ENCODE data around the gene ADAMTS10. TPM values are rescaled to one million over a fixed set of nuclear protein-coding genes. Genes with fewer than 3 reads are reported as not detected.

Gene ADAMTS10
- total and polyA plus RNA-seq, 4 donors, result 9.1 to 44.1 (median 15.3) TPM

GRCh38 chr19:8545743-8546142, 64.8 kb downstream of the ADAMTS10 start:
- no peak for TF ChIP-seq CTCF (IDR thresholded peaks at IDR 0.05; ENCODE audit: control extremely low read depth, extremely low read depth)
- DNase-seq (no peak), ATAC-seq (ENCODE audit: insufficient read depth, low FRiP score) (no peak)
- H3K9me3 ChIP-seq (ENCODE audit: control insufficient read depth in 4 of 4, insufficient read depth in 3 of 4, low read length in 3 of 4), result no peaks in the 10 kb centered on the region
- 97 to 98% methylated on average over 8 of the region's 8 CpGs for WGBS, 2 donors
- no peak overlapping the region for H3K27ac ChIP-seq (ENCODE audit: low read depth in 1 of 2, low read length in 1 of 2)
- H3K4me3 ChIP-seq, result no peak overlapping the region
- H3K4me1 ChIP-seq (ENCODE audit: control insufficient read depth in 5 of 5, insufficient read depth in 5 of 5, low read length in 5 of 5), result no peaks in the 10 kb centered on the region
- H3K9ac ChIP-seq (ENCODE audit: insufficient read depth in 1 of 2, low read length in 2 of 2), result no peak overlapping the region
- no peaks in the 10 kb centered on the region for H3K27me3 ChIP-seq (ENCODE audit: control insufficient read depth in 3 of 3, insufficient read depth in 3 of 3, low read length in 2 of 3)
- H3K36me3 ChIP-seq (ENCODE audit: control insufficient read depth in 4 of 4, insufficient read depth in 4 of 4, low read length in 4 of 4), result peaks cover 0 to 20% (median 2%) of the 10 kb centered on the region in 4 donors

- 94 to 97% methylated on average over 20 of the region's 20 CpGs for WGBS, 2 donors
- H3K9me3 ChIP-seq (ENCODE audit: control insufficient read depth in 4 of 4, insufficient read depth in 3 of 4, low read length in 3 of 4), result no peaks in the 10 kb centered on the region
- H3K27me3 ChIP-seq (ENCODE audit: control insufficient read depth in 3 of 3, insufficient read depth in 3 of 3, low read length in 2 of 3), result no peaks in the 10 kb centered on the region
- no peak for DNase-seq
- H3K4me3 ChIP-seq, result no peak overlapping the region
- H3K4me1 ChIP-seq (ENCODE audit: control insufficient read depth in 5 of 5, insufficient read depth in 5 of 5, low read length in 5 of 5), result no peaks in the 10 kb centered on the region
- no peak for ATAC-seq (ENCODE audit: insufficient read depth, low FRiP score)
- no peak for TF ChIP-seq CTCF (IDR thresholded peaks at IDR 0.05; ENCODE audit: control extremely low read depth, extremely low read depth)
- H3K27ac ChIP-seq (ENCODE audit: low read depth in 1 of 2, low read length in 1 of 2), result no peak overlapping the region
- no peak overlapping the region for H3K9ac ChIP-seq (ENCODE audit: insufficient read depth in 1 of 2, low read length in 2 of 2)
- peaks cover 0 to 17% (median 2%) of the 10 kb centered on the region in 4 donors for H3K36me3 ChIP-seq (ENCODE audit: control insufficient read depth in 4 of 4, insufficient read depth in 4 of 4, low read length in 4 of 4)
Observed at GRCh38 chr19:8544168-8544567, 66.3 kb downstream of the ADAMTS10 start.

GRCh38 chr19:8539621-8540149, 70.8 kb downstream of the ADAMTS10 start:
- Histone ChIP-seq H3K9me3 (ENCODE audit: control insufficient read depth in 4 of 4, insufficient read depth in 3 of 4, low read length in 3 of 4) (no peaks in the 10 kb centered on the region), H3K9ac (ENCODE audit: insufficient read depth in 1 of 2, low read length in 2 of 2) (no peak overlapping the region), H3K36me3 (ENCODE audit: control insufficient read depth in 4 of 4, insufficient read depth in 4 of 4, low read length in 4 of 4) (peaks cover 0 to 13% (median 0%) of the 10 kb centered on the region in 4 donors), H3K27me3 (ENCODE audit: control insufficient read depth in 3 of 3, insufficient read depth in 3 of 3, low read length in 2 of 3) (no peaks in the 10 kb centered on the region), H3K4me1 (ENCODE audit: control insufficient read depth in 5 of 5, insufficient read depth in 5 of 5, low read length in 5 of 5) (no peaks in the 10 kb centered on the region), H3K4me3 (no peak overlapping the region), H3K27ac (ENCODE audit: low read depth in 1 of 2, low read length in 1 of 2) (no peak overlapping the region)
- no peak for ATAC-seq (ENCODE audit: insufficient read depth, low FRiP score)
- no peak for DNase-seq
- 95 to 96% methylated on average over 12 of the region's 12 CpGs for WGBS, 2 donors
- TF ChIP-seq CTCF (IDR thresholded peaks at IDR 0.05; ENCODE audit: control extremely low read depth, extremely low read depth), result no peak

GRCh38 chr19:8537099-8537498, 73.4 kb downstream of the ADAMTS10 start:
- no peak overlapping the region for H3K4me3 ChIP-seq
- DNase-seq, result no peak
- 91% methylated on average over 3 of the region's 3 CpGs for WGBS, 2 donors
- no peak for ATAC-seq (ENCODE audit: insufficient read depth, low FRiP score)
- no peak overlapping the region for H3K27ac ChIP-seq (ENCODE audit: low read depth in 1 of 2, low read length in 1 of 2)
- H3K9ac ChIP-seq (ENCODE audit: insufficient read depth in 1 of 2, low read length in 2 of 2), result no peak overlapping the region
- H3K27me3 ChIP-seq (ENCODE audit: control insufficient read depth in 3 of 3, insufficient read depth in 3 of 3, low read length in 2 of 3), result no peaks in the 10 kb centered on the region
- peaks cover 0 to 6% (median 0%) of the 10 kb centered on the region in 4 donors for H3K36me3 ChIP-seq (ENCODE audit: control insufficient read depth in 4 of 4, insufficient read depth in 4 of 4, low read length in 4 of 4)
- no peak for TF ChIP-seq CTCF (IDR thresholded peaks at IDR 0.05; ENCODE audit: control extremely low read depth, extremely low read depth)
- H3K4me1 ChIP-seq (ENCODE audit: control insufficient read depth in 5 of 5, insufficient read depth in 5 of 5, low read length in 5 of 5), result no peaks in the 10 kb centered on the region
- no peaks in the 10 kb centered on the region for H3K9me3 ChIP-seq (ENCODE audit: control insufficient read depth in 4 of 4, insufficient read depth in 3 of 4, low read length in 3 of 4)
